GM12878 (cell line): ENCODE results near the gene NME5.

Source experiments
- ATF3 ChIP-seq: IDR thresholded peaks from 2 replicates; pipeline ENCODE4 v1.6.1; 2011; ENCODE audit warnings: low read depth, mild to moderate bottlenecking, low read length, moderate library complexity, borderline replicate concordance; ENCODE audit errors: extremely low read depth
- CBX5 ChIP-seq: sonication (generic); IDR thresholded peaks from 2 replicates; pipeline ENCODE4 v1.6.1; 2016; ENCODE audit warnings: low read depth, moderate library complexity, mild to moderate bottlenecking, inconsistent platforms
- POLR2AphosphoS5 ChIP-seq: IDR thresholded peaks from 2 replicates; pipeline ENCODE4 v1.6.1; 2011; ENCODE audit warnings: mild to moderate bottlenecking, low read length, inconsistent platforms
- SIN3A ChIP-seq: IDR thresholded peaks from 2 replicates; pipeline ENCODE4 v1.6.1; 2012; ENCODE audit warnings: low read depth, low read length, improper control_type of control experiment

- no peak for TF ChIP-seq POLR2AphosphoS5
- TF ChIP-seq SIN3A, result no peak
- no peak for TF ChIP-seq CBX5
- no peak for TF ChIP-seq ATF3
Measured at GRCh38 chr5:138068742-138069600, 70.3 kb downstream of the NME5 start.
